C4-2B (cell line): ENCODE data around the gene TRIO.

Source experiments
- CTCF ChIP-seq: fragments of 450-650 bp; conservative IDR thresholded peaks from 2 replicates; pipeline ENCODE4 v1.5.1; 2017; ENCODE audit warnings: mild to moderate bottlenecking
- ZFX ChIP-seq: fragments of 450-650 bp; IDR thresholded peaks from 2 replicates; pipeline ENCODE4 v1.6.1; 2017

- TF ChIP-seq CTCF (no peak), ZFX (no peak)
These were observed 364.2 kb downstream of the TRIO start for GRCh38 chr5:14507156-14507941.
